ENCODE data around the gene KRT82. TPM values are rescaled to one million over a fixed set of nuclear protein-coding genes. Genes with fewer than 3 reads are reported as not detected.

The KRT82 gene
- polyA plus RNA-seq, 2 of the 4 experiments (the other 2 are of a cell fraction): not detected

GRCh38 chr12:52370926-52371608, 35.1 kb downstream of the KRT82 start:
- peaks cover 5% of the 10 kb centered on the region; the same call in 1 of the 3 replicates for H3K9me3 ChIP-seq
- 95% methylated on average over 12 of the region's 12 CpGs for WGBS (ENCODE audit: missing lambda C conversion rate)
- H3K4me2 ChIP-seq: no peak overlapping the region
- no peak overlapping the region for H3K4me3 ChIP-seq
- TF ChIP-seq SMC3 (IDR thresholded peaks at IDR 0.05) (no peak), CHD4 (IDR thresholded peaks at IDR 0.05; ENCODE audit: borderline replicate concordance) (no peak), EHF (CRISPR knock-in tag; IDR thresholded peaks at IDR 0.05) (no peak), HOXB5 (CRISPR knock-in tag; IDR thresholded peaks at IDR 0.05) (no peak), FOXS1 (CRISPR knock-in tag; IDR thresholded peaks at IDR 0.05) (no peak), RFX5 (IDR thresholded peaks at IDR 0.05) (no peak), MAFK (IDR thresholded peaks at IDR 0.05; ENCODE audit: partially characterized antibody) (no peak), ZFP36 (IDR thresholded peaks at IDR 0.05; ENCODE audit: borderline replicate concordance, partially characterized antibody) (no peak), SREBF2 (IDR thresholded peaks at IDR 0.05) (no peak), NR3C1 (IDR thresholded peaks at IDR 0.05) (no peak), POLR2AphosphoS2 (conservative IDR thresholded peaks at IDR 0.05; ENCODE audit: low read length) (no peak), GATA3 (IDR thresholded peaks at IDR 0.05; ENCODE audit: borderline replicate concordance) (no peak), CEBPB (IDR thresholded peaks at IDR 0.05) (no peak)
- TF ChIP-seq, protein P1, sequence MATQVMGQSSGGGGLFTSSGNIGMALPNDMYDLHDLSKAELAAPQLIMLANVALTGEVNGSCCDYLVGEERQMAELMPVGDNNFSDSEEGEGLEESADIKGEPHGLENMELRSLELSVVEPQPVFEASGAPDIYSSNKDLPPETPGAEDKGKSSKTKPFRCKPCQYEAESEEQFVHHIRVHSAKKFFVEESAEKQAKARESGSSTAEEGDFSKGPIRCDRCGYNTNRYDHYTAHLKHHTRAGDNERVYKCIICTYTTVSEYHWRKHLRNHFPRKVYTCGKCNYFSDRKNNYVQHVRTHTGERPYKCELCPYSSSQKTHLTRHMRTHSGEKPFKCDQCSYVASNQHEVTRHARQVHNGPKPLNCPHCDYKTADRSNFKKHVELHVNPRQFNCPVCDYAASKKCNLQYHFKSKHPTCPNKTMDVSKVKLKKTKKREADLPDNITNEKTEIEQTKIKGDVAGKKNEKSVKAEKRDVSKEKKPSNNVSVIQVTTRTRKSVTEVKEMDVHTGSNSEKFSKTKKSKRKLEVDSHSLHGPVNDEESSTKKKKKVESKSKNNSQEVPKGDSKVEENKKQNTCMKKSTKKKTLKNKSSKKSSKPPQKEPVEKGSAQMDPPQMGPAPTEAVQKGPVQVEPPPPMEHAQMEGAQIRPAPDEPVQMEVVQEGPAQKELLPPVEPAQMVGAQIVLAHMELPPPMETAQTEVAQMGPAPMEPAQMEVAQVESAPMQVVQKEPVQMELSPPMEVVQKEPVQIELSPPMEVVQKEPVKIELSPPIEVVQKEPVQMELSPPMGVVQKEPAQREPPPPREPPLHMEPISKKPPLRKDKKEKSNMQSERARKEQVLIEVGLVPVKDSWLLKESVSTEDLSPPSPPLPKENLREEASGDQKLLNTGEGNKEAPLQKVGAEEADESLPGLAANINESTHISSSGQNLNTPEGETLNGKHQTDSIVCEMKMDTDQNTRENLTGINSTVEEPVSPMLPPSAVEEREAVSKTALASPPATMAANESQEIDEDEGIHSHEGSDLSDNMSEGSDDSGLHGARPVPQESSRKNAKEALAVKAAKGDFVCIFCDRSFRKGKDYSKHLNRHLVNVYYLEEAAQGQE (IDR thresholded peaks at IDR 0.05): no peak
- POLR2A ChIA-PET: no interaction called here
- FAIRE-seq (no peak), DNase-seq (ENCODE audit: low read depth in 1 of 2, low spot score in 1 of 2) (no peak), ATAC-seq (no peak)
- CTCF ChIA-PET: interaction anchor here (1.1 to 46.1 kb wide), 30 partner anchors 10 to 503 kb away, joined by 3 to 1221 read pairs (median 11); partner anchors contain the start of gene KRT84
- peaks cover 10% of the 10 kb centered on the region; the same call in 1 of the 3 replicates for H3K4me1 ChIP-seq
- H3K27ac ChIP-seq: peak overlapping the region; percentile 34 to 67; a peak in 5 of 6 replicates

DNA sequence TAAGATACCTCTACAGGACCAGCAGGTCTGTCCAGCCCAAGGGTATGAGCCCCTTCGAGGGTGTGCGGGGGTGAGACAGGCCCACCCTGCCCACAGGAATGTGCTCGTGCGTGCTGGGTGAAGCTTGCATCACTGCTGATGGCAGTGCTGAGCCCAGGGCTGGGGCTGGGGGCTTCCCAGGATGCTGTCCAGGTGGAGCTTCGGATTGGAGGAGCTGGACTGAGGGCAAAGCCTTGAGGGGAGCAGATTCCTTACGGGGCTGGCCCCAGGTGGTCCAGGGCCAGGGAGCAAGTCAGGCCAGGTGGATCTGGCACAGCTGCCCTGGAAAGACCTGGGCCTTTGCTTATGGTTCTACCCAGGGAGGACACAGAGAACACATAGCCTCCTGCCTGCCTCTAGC, 36.3 kb downstream of the KRT82 start:
- Histone ChIP-seq H3K9me3 (peaks cover 5% of the 10 kb centered on the region; the same call in 1 of the 3 replicates), H3K4me3 (no peak overlapping the region), H3K4me1 (peaks cover 10% of the 10 kb centered on the region; the same call in 1 of the 3 replicates), H3K27ac (peak overlapping the region; percentile 30 to 67; a peak in 5 of 6 replicates), H3K4me2 (no peak overlapping the region)
- WGBS (ENCODE audit: missing lambda C conversion rate): 81% methylated on average over 6 of the region's 6 CpGs
- ChIA-PET CTCF (interaction anchor here (0.6 to 46.1 kb wide), 13 partner anchors 10 to 504 kb away, joined by 3 to 1221 read pairs (median 6); no protein-coding TSS in a partner anchor), POLR2A (interaction anchor here (0.5 kb wide), 1 partner anchor 511 kb away, joined by 3 read pairs; no protein-coding TSS in a partner anchor)
- no peak for FAIRE-seq
- no peak for DNase-seq (ENCODE audit: low read depth in 1 of 2, low spot score in 1 of 2)
- no peak for ATAC-seq
- TF ChIP-seq ZNF302 (CRISPR knock-in tag; IDR thresholded peaks at IDR 0.05) (no peak), HOXA7 (CRISPR knock-in tag; IDR thresholded peaks at IDR 0.05) (no peak), SREBF2 (IDR thresholded peaks at IDR 0.05) (no peak), JUN (IDR thresholded peaks at IDR 0.05) (no peak), KDM1A (IDR thresholded peaks at IDR 0.05; ENCODE audit: low read depth) (no peak), HES2 (IDR thresholded peaks at IDR 0.05) (no peak), CHD4 (IDR thresholded peaks at IDR 0.05; ENCODE audit: borderline replicate concordance) (no peak), PBX3 (IDR thresholded peaks at IDR 0.05) (no peak), CHD2 (IDR thresholded peaks at IDR 0.05; ENCODE audit: low read length, partially characterized antibody) (no peak), RFX5 (IDR thresholded peaks at IDR 0.05) (no peak), FOSB (CRISPR knock-in tag; IDR thresholded peaks at IDR 0.05) (no peak), NPAS2 (CRISPR knock-in tag; IDR thresholded peaks at IDR 0.05; ENCODE audit: borderline replicate concordance) (no peak), EHMT2 (IDR thresholded peaks at IDR 0.05; ENCODE audit: low read depth) (no peak)
- TF ChIP-seq, protein P2, sequence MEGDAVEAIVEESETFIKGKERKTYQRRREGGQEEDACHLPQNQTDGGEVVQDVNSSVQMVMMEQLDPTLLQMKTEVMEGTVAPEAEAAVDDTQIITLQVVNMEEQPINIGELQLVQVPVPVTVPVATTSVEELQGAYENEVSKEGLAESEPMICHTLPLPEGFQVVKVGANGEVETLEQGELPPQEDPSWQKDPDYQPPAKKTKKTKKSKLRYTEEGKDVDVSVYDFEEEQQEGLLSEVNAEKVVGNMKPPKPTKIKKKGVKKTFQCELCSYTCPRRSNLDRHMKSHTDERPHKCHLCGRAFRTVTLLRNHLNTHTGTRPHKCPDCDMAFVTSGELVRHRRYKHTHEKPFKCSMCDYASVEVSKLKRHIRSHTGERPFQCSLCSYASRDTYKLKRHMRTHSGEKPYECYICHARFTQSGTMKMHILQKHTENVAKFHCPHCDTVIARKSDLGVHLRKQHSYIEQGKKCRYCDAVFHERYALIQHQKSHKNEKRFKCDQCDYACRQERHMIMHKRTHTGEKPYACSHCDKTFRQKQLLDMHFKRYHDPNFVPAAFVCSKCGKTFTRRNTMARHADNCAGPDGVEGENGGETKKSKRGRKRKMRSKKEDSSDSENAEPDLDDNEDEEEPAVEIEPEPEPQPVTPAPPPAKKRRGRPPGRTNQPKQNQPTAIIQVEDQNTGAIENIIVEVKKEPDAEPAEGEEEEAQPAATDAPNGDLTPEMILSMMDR (IDR thresholded peaks at IDR 0.05): no peak
- TF ChIP-seq, protein P3, sequence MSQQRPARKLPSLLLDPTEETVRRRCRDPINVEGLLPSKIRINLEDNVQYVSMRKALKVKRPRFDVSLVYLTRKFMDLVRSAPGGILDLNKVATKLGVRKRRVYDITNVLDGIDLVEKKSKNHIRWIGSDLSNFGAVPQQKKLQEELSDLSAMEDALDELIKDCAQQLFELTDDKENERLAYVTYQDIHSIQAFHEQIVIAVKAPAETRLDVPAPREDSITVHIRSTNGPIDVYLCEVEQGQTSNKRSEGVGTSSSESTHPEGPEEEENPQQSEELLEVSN (IDR thresholded peaks at IDR 0.05; ENCODE audit: borderline replicate concordance, low read depth): no peak
